Measurements from ENCODE around the gene ERC2.

ERC2 gene

GRCh38 chr3:55484191-55484689, 984.0 kb downstream of the ERC2 start:
- Histone ChIP-seq H3K4me3 (ENCODE audit: low read depth in 1 of 2, low read length in 2 of 2) (peak overlapping the region in 1 of 2 donors; percentile 50), H3K36me3 (ENCODE audit: insufficient read depth, low read length) (no peaks in the 10 kb centered on the region), H3K27me3 (ENCODE audit: control insufficient read depth in 1 of 2, insufficient read depth in 2 of 2, low read length in 2 of 2) (peaks cover 4 to 8% of the 10 kb centered on the region in 2 donors), H3K9ac (ENCODE audit: low read length) (no peak overlapping the region), H3K9me3 (ENCODE audit: low read length) (no peaks in the 10 kb centered on the region), H3K27ac (ENCODE audit: low read depth, low read length) (no peak overlapping the region), H3K4me1 (ENCODE audit: insufficient read depth, low read length) (peaks cover 17% of the 10 kb centered on the region)

- H3K36me3 ChIP-seq (ENCODE audit: insufficient read depth, low read length), result no peaks in the 10 kb centered on the region
- H3K9me3 ChIP-seq (ENCODE audit: low read length), result no peaks in the 10 kb centered on the region
- no peak overlapping the region for H3K9ac ChIP-seq (ENCODE audit: low read length)
- H3K4me1 ChIP-seq (ENCODE audit: insufficient read depth, low read length), result peaks cover 11% of the 10 kb centered on the region
- H3K27ac ChIP-seq (ENCODE audit: low read depth, low read length), result no peak overlapping the region
- no peak overlapping the region for H3K4me3 ChIP-seq (ENCODE audit: low read depth in 1 of 2, low read length in 2 of 2)
- H3K27me3 ChIP-seq (ENCODE audit: control insufficient read depth in 1 of 2, insufficient read depth in 2 of 2, low read length in 2 of 2), result peaks cover 4 to 8% of the 10 kb centered on the region in 2 donors
Observed at GRCh38 chr3:55483196-55484095, 984.8 kb downstream of the ERC2 start.

GRCh38 chr3:55482496-55483195, 985.6 kb downstream of the ERC2 start:
- H3K9me3 ChIP-seq (ENCODE audit: low read length), result no peaks in the 10 kb centered on the region
- H3K9ac ChIP-seq (ENCODE audit: low read length), result no peak overlapping the region
- no peaks in the 10 kb centered on the region for H3K36me3 ChIP-seq (ENCODE audit: insufficient read depth, low read length)
- peak overlapping the region in 1 of 2 donors; percentile 44 for H3K4me3 ChIP-seq (ENCODE audit: low read depth in 1 of 2, low read length in 2 of 2)
- H3K27ac ChIP-seq (ENCODE audit: low read depth, low read length), result no peak overlapping the region
- H3K4me1 ChIP-seq (ENCODE audit: insufficient read depth, low read length), result peaks cover 11% of the 10 kb centered on the region
- H3K27me3 ChIP-seq (ENCODE audit: control insufficient read depth in 1 of 2, insufficient read depth in 2 of 2, low read length in 2 of 2), result peaks cover 4 to 8% of the 10 kb centered on the region in 2 donors

GRCh38 chr3:55481744-55482495, 986.3 kb downstream of the ERC2 start:
- Histone ChIP-seq H3K9me3 (ENCODE audit: low read length) (no peaks in the 10 kb centered on the region), H3K27me3 (ENCODE audit: control insufficient read depth in 1 of 2, insufficient read depth in 2 of 2, low read length in 2 of 2) (peaks cover 4 to 8% of the 10 kb centered on the region in 2 donors), H3K27ac (ENCODE audit: low read depth, low read length) (no peak overlapping the region), H3K9ac (ENCODE audit: low read length) (no peak overlapping the region), H3K36me3 (ENCODE audit: insufficient read depth, low read length) (no peaks in the 10 kb centered on the region), H3K4me1 (ENCODE audit: insufficient read depth, low read length) (peaks cover 11% of the 10 kb centered on the region), H3K4me3 (ENCODE audit: low read depth in 1 of 2, low read length in 2 of 2) (peak overlapping the region; percentile 44 to 48)

GRCh38 chr3:55480911-55481743, 987.1 kb downstream of the ERC2 start:
- Histone ChIP-seq H3K36me3 (ENCODE audit: insufficient read depth, low read length) (no peaks in the 10 kb centered on the region), H3K4me1 (ENCODE audit: insufficient read depth, low read length) (peaks cover 11% of the 10 kb centered on the region), H3K27ac (ENCODE audit: low read depth, low read length) (peak overlapping the region; percentile 39), H3K4me3 (ENCODE audit: low read depth in 1 of 2, low read length in 2 of 2) (peak overlapping the region; percentile 44 to 48), H3K9ac (ENCODE audit: low read length) (no peak overlapping the region), H3K9me3 (ENCODE audit: low read length) (no peaks in the 10 kb centered on the region), H3K27me3 (ENCODE audit: control insufficient read depth in 1 of 2, insufficient read depth in 2 of 2, low read length in 2 of 2) (peaks cover 4 to 8% of the 10 kb centered on the region in 2 donors)

- Histone ChIP-seq H3K27ac (ENCODE audit: low read depth, low read length) (no peak overlapping the region), H3K27me3 (ENCODE audit: control insufficient read depth in 1 of 2, insufficient read depth in 2 of 2, low read length in 2 of 2) (peaks cover 4 to 8% of the 10 kb centered on the region in 2 donors), H3K9ac (ENCODE audit: low read length) (no peak overlapping the region), H3K36me3 (ENCODE audit: insufficient read depth, low read length) (no peaks in the 10 kb centered on the region), H3K4me1 (ENCODE audit: insufficient read depth, low read length) (peaks cover 4% of the 10 kb centered on the region), H3K4me3 (ENCODE audit: low read depth in 1 of 2, low read length in 2 of 2) (no peak overlapping the region), H3K9me3 (ENCODE audit: low read length) (no peaks in the 10 kb centered on the region)
Observed at GRCh38 chr3:55477306-55478303, 990.7 kb downstream of the ERC2 start.

GRCh38 chr3:55476515-55476914, 991.8 kb downstream of the ERC2 start:
- no peak overlapping the region for H3K27ac ChIP-seq (ENCODE audit: low read depth, low read length)
- no peak overlapping the region for H3K9ac ChIP-seq (ENCODE audit: low read length)
- no peaks in the 10 kb centered on the region for H3K9me3 ChIP-seq (ENCODE audit: low read length)
- peaks cover 2% of the 10 kb centered on the region for H3K4me1 ChIP-seq (ENCODE audit: insufficient read depth, low read length)
- H3K4me3 ChIP-seq (ENCODE audit: low read depth in 1 of 2, low read length in 2 of 2), result no peak overlapping the region
- peaks cover 4% of the 10 kb centered on the region in 2 donors for H3K27me3 ChIP-seq (ENCODE audit: control insufficient read depth in 1 of 2, insufficient read depth in 2 of 2, low read length in 2 of 2)
- no peaks in the 10 kb centered on the region for H3K36me3 ChIP-seq (ENCODE audit: insufficient read depth, low read length)

GRCh38 chr3:55474213-55474632, 994.0 kb downstream of the ERC2 start:
- Histone ChIP-seq H3K36me3 (ENCODE audit: insufficient read depth, low read length) (no peaks in the 10 kb centered on the region), H3K27ac (ENCODE audit: low read depth, low read length) (no peak overlapping the region), H3K4me1 (ENCODE audit: insufficient read depth, low read length) (no peaks in the 10 kb centered on the region), H3K4me3 (ENCODE audit: low read depth in 1 of 2, low read length in 2 of 2) (no peak overlapping the region), H3K9me3 (ENCODE audit: low read length) (no peaks in the 10 kb centered on the region), H3K9ac (ENCODE audit: low read length) (no peak overlapping the region), H3K27me3 (ENCODE audit: control insufficient read depth in 1 of 2, insufficient read depth in 2 of 2, low read length in 2 of 2) (no peaks in the 10 kb centered on the region)

GRCh38 chr3:55473788-55474187, 994.5 kb downstream of the ERC2 start:
- Histone ChIP-seq H3K4me1 (ENCODE audit: insufficient read depth, low read length) (no peaks in the 10 kb centered on the region), H3K36me3 (ENCODE audit: insufficient read depth, low read length) (no peaks in the 10 kb centered on the region), H3K27me3 (ENCODE audit: control insufficient read depth in 1 of 2, insufficient read depth in 2 of 2, low read length in 2 of 2) (no peaks in the 10 kb centered on the region), H3K27ac (ENCODE audit: low read depth, low read length) (no peak overlapping the region), H3K9me3 (ENCODE audit: low read length) (no peaks in the 10 kb centered on the region), H3K4me3 (ENCODE audit: low read depth in 1 of 2, low read length in 2 of 2) (no peak overlapping the region), H3K9ac (ENCODE audit: low read length) (no peak overlapping the region)

Data from muscle layer of colon (tissue), 2 donors.